CD1c-positive myeloid dendritic cell (primary cell): ENCODE data around the gene YLPM1.
"Not testable (repeated sequence)": the region's sequence is repeated elsewhere in the genome, so short reads cannot be mapped to it uniquely, and the experiment has no call there.

Experiments
- DNase-seq: peaks from one replicate; pipeline ENCODE4 v3.0.0-alpha.2; 2016; ENCODE audit errors: extremely low spot score

The YLPM1 gene, protein sequence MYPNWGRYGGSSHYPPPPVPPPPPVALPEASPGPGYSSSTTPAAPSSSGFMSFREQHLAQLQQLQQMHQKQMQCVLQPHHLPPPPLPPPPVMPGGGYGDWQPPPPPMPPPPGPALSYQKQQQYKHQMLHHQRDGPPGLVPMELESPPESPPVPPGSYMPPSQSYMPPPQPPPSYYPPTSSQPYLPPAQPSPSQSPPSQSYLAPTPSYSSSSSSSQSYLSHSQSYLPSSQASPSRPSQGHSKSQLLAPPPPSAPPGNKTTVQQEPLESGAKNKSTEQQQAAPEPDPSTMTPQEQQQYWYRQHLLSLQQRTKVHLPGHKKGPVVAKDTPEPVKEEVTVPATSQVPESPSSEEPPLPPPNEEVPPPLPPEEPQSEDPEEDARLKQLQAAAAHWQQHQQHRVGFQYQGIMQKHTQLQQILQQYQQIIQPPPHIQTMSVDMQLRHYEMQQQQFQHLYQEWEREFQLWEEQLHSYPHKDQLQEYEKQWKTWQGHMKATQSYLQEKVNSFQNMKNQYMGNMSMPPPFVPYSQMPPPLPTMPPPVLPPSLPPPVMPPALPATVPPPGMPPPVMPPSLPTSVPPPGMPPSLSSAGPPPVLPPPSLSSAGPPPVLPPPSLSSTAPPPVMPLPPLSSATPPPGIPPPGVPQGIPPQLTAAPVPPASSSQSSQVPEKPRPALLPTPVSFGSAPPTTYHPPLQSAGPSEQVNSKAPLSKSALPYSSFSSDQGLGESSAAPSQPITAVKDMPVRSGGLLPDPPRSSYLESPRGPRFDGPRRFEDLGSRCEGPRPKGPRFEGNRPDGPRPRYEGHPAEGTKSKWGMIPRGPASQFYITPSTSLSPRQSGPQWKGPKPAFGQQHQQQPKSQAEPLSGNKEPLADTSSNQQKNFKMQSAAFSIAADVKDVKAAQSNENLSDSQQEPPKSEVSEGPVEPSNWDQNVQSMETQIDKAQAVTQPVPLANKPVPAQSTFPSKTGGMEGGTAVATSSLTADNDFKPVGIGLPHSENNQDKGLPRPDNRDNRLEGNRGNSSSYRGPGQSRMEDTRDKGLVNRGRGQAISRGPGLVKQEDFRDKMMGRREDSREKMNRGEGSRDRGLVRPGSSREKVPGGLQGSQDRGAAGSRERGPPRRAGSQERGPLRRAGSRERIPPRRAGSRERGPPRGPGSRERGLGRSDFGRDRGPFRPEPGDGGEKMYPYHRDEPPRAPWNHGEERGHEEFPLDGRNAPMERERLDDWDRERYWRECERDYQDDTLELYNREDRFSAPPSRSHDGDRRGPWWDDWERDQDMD (N-terminal part only)

DNA sequence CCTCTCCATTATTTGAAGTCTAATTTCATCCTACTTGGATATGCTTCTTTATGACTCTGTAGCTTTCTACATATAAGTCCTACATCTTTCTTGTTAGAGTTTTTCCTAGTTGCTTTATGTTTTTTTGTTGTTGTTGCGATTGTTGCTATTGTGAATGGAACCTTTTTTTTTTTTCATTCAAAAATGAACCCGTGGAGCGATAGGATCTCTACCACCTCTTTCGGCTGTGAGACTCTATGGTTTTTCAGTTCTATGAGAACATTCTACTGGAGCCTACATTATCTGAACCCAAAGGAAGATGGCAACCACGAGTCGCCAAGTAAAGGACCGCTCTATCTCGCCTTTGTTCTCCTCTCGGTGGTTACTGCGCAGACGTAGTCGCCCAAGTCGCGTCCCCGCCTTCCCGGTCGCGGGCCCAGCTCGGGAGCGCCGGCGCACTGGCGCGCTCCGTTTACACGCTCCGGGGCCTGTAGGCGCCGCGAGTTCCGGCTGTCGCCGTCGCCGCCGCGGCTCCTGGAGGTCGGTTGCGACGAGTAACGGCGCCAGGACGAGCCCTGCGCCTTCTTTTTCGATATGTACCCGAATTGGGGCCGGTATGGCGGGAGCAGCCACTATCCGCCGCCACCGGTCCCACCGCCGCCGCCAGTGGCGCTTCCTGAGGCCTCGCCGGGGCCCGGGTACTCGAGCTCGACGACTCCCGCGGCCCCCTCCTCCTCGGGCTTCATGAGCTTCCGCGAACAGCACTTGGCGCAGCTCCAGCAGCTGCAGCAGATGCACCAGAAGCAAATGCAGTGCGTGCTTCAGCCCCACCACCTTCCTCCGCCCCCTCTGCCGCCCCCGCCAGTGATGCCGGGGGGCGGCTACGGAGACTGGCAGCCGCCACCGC lies at the start of gene YLPM1:
TSS of gene YLPM1 (plus strand) at position 400 of the 886 bp plus-strand sequence. CDS start at position 574, 174 bp downstream.
- DNase-seq: peak; percentile 97

DNA sequence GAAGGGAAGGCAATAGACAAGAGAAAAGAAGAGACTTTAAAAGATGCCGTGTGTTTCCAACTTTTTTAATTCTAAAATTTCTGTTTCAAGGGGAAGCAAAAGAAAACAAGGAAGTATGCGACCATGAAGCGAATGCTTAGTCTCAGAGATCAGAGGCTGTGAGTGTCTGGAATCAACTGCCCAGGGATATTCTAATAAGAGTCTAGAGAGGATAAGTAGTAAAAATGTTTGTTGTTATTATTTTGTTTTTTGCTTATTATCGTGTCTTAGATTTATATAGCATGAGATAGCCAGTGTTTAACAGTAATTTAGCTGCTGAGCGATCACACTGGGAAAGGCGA lies 49.8 kb upstream of the YLPM1 start:
- no peak for DNase-seq

DNA sequence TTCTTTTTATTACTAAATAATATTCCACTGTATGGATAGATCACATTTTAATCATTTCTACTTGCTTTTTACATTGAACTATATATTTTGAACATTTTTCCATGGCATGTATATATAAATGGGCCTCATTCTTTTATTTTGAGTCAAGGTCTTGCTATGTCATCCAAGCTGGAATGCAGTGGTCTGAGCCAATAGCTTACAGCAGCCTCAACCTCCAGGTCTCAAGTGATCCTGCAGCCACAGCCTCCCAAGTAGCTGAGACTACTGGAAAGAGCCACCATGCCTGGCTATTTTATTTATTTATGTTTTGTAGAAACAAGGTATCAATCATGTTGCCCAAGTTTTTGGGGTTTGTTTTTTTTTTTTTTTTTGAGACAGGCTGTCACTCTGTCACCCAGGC lies 42.6 kb upstream of the YLPM1 start:
- no peak for DNase-seq

DNA sequence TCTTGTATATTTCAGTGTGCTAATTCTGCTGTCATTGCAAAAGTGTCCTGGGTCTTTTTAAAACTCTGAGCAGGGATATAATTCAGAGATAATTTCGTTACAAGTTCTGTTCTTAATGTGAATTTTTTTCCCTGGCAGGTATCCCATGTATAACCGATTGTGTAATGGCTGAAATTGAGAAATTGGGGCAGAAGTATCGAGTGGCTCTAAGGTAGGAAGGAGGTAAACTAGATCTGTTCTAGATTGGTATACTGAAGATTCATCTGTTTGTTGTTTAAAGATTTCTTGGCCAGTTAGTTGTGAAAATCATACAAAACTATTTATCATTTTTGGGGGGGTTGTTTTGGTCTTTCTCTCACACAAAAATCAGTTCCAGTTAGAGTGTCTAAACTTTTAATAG lies 40.0 kb upstream of the YLPM1 start:
- no peak for DNase-seq

DNA sequence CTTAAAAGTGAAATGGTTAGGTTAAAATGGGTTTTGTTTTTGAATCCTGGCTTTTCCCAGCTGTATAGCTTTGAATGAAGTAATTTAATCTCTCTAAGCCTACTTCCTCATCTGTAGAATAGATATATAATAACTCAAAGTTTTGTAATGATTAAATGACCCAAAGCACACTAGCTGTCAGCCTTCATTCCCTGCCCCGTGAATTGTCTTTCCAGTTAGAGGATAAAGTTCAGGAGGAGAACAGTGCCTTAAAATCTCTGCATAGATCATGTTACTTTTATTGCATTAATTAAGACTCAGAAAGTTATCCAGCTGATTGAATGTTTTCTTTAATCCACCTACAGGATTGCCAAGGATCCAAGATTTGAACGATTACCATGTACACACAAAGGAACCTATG lies 30.7 kb upstream of the YLPM1 start:
- DNase-seq: no peak

DNA sequence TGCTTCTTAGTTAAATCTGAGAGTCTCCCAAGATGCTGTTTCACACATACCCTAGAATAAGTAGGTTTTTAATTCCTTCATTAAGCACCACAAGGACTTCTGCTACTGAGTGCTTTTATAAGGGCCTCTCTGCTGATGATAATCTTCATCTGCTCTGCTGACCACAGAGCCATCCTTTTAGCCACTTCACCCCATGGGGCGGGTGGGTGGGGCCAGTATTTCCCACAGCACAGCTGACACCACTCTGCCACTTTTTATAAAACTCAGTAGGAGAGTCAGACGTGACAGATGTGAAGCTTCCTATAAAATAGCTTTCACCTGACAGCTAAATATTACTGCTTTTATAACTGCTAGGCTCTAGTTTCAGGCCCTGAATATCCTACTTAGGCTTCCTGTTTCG lies 29.9 kb upstream of the YLPM1 start:
- DNase-seq: no peak

DNA sequence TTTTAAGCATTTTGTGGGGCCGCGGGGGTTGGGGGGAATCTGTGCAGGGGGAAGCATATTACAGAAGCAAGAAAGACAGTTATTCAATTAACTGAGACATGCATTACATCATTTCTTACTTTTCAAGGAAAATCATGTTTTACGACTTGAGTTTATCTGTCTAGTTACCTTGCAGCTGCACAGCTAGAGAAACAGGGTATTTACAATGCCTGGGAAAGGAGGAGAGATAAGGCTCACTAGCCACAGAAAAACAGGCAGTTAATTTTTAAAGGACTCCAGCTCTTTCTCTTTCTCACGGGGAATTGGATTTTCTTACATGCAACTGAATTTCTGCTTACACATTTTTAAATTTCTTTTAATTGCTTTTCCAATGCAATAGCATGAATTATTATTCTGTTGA lies 28.0 kb upstream of the YLPM1 start:
- DNase-seq: no peak

DNA sequence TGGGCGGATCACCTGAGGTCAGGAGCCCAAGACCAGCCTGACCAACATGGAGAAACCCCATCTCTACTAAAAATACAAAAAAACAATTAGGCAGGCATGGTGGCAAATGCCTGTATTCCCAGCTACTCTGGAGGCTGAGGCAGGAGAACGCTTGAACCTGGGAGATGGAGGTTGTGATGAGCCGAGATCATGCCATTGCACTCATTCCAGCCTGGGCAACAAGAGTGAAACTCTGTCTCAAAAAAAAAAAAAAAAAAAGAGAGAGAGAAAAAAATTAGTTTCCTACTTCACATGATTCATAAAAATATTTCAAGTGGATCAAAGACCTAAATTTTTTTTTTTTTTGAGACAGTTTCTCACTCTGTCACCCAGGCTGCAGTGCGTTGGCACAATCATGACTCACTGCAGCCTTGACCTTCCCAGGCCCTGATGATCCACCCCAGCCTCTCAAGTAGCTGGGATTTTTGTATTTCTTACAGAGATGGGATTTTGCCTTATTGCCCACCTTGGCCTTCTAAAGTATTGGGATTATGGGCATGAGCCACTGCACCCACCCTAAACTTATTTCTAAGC lies 25.3 kb upstream of the YLPM1 start:
- no peak for DNase-seq

DNA sequence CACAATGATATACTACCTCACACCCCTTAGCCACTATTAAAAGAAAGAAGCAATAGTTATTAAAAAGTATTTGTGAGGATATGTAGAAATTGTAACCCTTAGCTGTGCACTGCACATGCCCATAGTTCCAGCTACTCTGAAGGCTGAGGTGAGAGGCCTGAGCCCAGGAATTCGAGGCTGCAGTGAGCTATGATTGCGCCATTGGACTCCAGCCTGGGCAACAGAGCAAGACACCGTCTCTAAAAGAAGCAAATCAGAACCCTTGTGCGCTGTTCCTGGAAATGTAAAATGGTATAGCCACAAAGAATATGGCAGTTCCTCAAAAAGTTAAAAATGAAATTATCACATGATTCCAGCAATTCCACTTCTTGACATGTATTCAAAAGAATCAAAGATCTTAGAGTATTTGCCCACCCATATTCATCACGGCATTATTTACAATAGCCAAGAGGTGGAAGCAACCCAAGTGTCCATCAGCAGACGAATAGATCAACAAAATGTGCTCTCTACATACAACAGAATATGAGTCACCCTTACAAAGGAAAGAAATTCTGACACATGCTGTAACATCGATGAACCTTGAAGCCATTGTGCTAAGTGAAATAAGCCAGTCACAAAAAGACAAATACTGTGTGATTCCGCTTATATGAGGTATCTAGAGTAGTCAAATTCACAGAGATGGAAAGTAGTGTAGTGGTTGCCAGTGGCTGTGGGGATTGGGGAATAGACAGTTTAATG lies 23.7 kb upstream of the YLPM1 start:
- DNase-seq: no peak

DNA sequence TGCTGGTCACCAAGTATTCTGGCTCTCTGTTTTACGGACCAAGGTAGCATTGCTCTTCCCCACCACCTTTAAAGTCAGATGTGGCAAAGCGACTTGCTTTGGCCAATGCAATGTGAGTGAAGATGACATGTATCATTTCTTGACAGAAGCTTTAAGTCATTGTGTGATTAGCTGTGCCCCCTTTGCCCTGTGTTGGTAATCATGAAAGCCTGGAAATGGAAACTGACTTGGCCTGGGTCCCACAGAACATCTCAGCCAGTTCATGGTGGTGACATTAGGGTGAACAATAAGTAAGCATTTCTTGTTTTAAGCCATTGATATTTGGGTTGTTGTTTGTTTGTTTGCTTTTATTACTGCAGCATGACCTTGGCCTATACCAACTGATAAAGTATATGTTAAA lies 15.9 kb upstream of the YLPM1 start:
- DNase-seq: no peak

DNA sequence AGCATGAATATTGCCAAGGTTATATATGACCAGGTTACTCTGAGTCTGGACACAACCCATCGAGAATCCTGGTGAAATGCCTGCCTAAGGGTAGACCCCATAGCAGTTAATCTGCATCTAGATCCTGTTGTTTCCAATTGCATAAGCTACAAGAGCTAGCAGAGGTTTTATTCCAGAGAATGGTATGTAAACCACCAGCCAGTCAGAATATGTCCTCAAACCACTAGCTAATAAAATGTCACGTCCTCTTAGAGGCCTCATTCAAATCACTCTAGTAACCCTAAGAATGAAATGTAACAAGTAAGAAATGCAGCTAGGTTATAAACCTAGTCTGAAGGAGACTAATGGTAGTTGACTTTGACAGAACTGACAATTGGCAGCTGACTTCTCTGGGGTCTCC lies 9.0 kb upstream of the YLPM1 start:
- DNase-seq: no peak

DNA sequence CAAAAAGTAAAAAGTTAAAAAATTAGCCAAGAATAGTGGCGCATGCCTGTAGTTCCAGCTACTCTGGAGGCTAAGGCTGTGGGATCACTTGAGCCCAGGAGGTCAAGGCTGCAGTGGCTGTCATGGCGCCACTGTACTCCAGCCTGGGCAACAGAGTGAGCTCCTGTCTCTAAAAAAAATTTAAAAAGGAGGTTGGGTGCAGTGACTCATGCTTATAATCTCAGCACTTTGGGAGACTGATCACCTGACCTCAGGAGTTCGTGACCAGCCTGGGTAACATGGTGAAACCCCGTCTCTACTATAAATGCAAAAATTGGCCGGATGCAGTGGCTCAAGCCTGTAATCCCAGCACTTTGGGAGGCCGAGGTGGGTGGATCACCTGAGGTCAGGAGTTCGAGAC lies 8.2 kb upstream of the YLPM1 start:
- DNase-seq: no peak

DNA sequence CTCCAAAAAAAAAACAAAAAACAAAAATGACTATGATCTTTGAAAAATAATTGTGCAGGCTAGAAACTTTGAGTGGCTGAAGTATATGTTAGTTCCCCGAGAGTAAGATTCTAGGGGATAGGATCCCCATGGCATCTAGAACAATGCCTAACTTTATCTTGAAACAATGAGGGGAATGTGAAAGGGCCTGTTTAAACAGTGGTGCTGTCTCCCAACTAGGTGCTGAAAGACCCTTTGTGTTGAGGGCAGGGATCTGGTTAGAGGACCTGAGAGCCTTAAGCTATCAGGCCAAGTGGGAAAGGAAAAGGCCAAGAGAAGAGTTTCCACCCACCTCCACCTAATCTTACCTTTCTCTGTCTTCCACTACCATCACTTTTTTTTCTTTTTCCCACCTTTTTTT lies 6.8 kb upstream of the YLPM1 start:
- DNase-seq: no peak

DNA sequence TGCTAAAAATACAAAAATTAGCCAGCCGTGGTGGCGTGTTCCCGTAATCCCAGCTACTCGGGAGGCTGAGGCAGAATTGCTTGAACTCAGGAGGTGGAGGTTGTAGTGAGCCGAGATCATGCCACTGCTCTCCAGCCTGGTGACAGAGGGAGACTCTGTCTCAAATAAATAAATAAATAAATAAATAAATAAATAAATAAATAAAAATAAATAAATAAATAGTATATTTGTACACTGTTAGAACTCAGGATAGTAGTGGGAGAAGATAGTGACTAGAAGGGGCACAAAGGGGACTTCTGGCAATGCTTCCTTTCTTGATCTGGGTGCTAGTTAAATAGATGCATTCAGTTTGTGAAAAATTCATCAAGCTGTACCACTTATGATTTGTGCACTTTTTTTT lies 4.6 kb upstream of the YLPM1 start:
- not testable (repeated sequence) for DNase-seq

DNA sequence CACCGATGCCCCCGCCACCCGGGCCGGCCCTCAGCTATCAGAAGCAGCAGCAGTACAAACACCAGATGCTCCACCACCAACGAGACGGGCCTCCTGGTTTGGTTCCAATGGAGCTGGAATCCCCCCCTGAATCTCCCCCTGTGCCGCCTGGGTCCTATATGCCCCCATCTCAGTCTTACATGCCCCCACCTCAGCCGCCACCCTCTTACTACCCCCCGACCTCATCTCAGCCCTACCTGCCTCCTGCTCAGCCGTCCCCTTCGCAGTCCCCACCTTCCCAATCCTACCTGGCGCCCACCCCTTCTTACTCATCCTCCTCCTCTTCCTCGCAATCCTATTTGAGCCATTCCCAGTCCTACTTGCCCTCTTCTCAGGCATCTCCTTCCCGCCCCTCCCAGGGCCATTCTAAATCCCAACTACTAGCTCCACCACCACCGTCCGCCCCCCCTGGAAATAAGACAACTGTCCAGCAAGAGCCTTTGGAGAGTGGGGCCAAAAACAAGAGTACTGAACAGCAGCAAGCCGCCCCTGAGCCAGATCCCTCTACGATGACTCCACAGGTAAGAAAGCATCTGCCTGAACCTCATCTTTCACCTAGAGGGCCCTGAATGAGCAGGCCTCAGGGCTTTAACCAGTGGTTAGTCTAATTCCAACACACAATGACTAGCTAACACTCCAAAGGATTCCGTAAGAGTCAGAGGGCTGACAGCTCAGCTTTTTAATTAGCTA lies 851 bp downstream of the YLPM1 start:
- no peak for DNase-seq

DNA sequence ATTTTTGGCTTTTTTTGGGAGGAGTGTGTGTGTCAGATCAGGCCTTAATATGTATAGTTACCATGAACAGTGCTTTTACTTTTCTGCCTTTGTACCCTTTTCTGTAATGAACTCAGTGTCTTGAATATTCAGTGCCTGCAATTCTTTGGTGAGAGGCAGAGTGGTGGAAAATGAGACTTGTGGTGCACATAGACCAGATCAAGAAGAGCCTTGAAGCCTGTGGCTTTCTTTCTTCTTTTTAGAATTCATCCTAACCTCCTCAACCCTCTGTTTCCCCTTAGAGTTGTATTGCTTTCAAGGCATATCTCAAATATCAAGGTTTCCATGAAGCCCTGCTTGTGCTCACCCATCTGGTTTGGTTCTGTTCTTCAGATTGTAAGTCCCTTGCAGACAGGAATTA lies 2.6 kb downstream of the YLPM1 start:
- DNase-seq: no peak

DNA sequence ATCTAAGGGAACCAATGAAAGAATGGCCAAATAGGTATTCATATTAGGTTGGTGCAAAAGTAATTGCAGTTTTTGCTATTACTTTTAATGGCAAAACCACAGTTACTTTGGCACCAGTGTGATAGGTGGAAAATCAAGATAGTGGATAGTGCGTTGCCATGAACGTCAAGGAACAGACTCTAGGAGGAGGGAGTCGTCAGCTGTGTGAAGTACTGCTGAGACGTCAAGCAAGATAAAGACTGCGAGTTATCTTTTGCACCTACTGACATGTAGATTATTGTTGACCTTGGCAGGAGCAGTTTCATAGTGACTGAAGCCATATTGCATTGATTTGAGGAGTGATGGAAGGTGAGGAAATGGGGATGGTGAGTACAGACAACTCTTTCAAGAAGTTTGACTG lies 8.3 kb downstream of the YLPM1 start:
- no peak for DNase-seq

DNA sequence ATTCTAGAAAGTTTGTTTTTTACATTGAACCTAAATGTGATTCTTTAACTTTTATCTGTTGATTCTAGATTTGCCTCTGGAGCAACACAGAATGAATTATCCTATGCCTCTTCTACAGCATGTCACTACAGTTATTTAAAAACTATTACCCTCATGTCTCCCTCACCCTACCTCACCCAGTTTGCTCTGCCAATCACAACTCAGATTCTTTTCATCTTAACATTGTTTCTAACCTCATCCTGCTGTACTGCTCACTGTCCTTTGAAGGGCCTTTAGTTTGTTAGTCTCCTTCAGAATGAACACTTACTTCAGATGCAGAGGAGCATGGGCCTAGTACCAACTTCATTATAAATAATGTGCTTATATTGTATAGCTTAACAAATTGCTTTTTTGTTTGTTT lies 21.5 kb downstream of the YLPM1 start:
- DNase-seq: no peak

DNA sequence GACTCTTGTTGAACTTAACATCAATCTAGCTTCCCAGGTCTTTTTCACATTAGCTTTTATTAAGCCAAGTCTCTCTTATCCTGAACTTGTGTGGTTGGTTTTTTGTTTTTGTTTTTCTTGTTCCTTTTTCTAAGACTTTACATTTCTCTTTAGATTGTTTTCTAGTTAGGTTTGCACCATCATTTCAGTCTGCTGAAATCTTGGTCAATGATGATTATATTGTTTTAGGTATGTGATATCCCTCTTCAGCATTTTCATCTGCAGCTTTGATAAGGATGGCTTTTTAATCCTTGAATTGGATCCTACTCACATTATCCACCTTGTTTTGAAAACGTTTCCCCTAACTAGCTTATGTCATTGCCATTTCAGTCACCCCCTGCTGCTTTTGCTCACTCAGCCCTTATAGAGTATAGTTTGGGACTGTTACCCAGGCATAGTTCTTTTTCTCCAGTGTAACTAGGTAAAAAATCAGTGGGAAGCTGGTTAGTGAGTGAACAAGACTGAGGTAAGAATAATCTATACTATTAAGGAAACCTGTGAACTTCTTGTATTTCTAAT lies 22.0 kb downstream of the YLPM1 start:
- DNase-seq: no peak
